COLO829 (cell line): ENCODE data around the gene NACC2.

Experiments
- DNase-seq: peaks from one replicate; pipeline ENCODE4 v3.0.0; 2012; ENCODE audit warnings: low spot score

NACC2 gene

GRCh38 chr9:136055715-136056545, 39.2 kb downstream of the NACC2 start:
- DNase-seq, result no peak

- no peak for DNase-seq
These were observed 40.0 kb downstream of the NACC2 start for GRCh38 chr9:136054798-136055714.

GRCh38 chr9:136054146-136054545, 40.9 kb downstream of the NACC2 start:
- no peak for DNase-seq

DNA sequence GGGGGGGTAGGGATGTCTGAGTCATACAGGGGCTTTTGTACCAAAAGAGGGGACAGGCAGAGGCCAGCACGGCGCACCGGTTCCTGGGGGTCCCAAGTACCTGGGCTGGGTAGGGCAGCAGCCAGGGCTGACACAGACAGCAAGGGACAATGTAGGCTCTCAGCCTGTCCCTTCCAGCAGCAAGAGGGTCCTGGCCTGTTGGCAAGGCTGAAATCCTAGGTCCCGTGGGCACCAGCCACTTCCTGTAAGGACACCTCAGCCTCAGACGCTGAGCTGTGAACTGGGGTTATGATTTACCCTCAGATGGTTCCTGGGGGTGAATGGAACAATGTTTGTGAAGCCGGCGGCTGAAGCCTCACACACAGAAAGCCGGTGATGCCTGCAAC, 41.3 kb downstream of the NACC2 start:
- no peak for DNase-seq

DNA sequence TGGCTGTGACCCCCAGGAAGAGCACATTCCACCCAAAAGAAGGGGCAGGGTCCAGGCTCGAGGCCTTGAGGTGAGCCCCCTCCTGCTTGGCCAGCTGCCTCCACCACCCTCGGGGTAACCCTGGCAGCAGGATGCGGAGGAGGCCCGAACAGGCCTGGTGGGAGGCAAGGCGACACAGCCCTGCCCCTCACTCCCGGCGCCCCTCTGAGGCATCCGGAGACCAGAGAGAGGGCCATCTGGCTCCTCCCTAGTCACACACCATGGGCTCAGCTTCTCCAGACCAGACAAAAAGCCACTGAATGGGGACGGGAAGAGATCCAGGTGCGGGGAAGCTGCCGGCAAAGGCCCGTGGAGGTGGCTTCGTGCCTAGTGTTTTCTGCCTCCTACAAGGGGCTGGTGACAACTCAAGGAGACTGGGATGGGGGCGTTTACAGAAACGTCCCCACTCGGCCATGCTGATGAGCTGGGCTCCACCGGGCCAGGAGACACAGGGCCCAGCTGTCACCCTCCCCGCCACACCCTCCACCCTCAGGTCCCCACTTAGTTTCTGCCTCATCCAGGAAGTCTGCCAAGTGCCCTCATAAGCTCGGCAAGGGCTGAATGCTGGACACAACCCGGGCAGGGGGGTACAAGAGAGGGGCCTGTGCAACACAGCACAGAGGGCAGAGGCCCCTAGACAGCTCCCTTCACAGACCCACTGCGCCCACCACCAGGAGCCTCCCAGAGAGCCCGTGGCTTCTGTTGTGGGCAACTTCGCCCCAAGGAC, 41.9 kb downstream of the NACC2 start:
- no peak for DNase-seq

- peak; percentile 51 for DNase-seq
These were observed 42.6 kb downstream of the NACC2 start for GRCh38 chr9:136052472-136052880.

DNA sequence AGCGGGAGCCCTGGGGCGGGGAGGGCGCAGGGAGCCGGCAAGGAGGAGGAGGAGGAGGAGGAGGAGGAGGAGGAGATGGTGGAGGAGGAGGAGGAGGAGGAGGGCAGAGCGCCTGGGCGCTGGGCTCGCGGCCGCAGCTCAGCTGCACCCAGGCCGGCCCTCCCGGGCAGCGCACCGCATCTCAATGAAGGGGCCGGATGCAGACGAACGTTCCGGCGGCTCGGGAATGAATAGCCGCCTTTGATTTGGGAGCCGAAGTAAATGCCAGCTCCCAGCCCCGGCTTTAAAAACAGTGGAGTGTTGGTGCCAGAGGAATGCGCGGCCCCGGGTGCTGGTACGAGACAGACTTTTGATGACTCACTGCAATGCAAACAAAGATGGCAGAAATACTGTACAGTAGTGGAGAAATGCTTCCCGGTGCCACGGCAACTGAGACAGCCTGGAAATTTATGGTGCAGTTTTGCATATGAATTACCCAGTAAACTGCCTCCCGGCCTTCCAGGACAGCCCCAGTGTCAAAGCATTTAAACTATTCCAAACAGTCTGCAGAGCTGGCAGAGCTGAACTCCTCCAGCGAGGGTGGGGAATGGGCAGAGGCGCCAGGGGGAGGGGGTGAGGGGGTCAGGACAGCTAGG, 43.1 kb downstream of the NACC2 start:
- peak; percentile 93 for DNase-seq

GRCh38 chr9:136051453-136051836, 43.6 kb downstream of the NACC2 start:
- peak; percentile 35 for DNase-seq

DNA sequence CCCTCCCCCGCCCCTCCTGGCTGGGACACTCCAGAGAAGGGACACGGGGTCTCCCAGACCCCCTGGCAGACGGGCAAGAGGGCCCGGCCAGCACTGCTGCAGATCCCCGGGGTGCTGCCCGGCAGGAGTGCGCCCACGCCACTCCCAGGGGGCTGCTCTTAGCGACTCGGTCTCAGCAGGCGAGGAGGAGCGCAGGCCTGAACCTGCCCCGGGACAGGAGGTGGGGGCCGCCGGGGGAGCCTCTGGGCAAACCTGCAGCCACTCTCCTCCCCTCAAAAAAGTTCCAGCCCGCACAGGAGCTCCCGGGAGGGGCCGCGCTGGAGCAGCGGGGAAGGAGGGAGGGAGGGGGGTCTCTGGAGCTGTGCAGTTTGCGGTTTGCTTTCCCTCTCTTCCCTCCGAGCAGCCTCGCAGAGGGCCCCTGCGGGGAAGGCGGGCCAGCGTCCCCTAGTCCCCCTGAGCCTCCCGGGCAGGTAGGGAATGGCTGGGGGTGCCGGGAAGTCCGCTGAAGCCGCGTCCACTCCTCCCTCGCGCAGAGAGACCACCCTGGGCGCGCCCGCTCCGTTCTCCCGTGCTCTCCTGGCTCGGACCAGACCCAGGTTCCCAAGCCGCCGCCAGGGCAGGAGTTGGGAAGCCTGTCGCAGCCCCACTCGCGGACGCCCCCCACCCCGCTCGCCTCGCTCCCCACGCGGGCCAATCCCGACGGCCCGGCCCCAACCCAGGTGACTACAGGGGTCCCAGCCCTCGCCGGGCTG, 44.2 kb downstream of the NACC2 start:
- DNase-seq, result no peak

DNA sequence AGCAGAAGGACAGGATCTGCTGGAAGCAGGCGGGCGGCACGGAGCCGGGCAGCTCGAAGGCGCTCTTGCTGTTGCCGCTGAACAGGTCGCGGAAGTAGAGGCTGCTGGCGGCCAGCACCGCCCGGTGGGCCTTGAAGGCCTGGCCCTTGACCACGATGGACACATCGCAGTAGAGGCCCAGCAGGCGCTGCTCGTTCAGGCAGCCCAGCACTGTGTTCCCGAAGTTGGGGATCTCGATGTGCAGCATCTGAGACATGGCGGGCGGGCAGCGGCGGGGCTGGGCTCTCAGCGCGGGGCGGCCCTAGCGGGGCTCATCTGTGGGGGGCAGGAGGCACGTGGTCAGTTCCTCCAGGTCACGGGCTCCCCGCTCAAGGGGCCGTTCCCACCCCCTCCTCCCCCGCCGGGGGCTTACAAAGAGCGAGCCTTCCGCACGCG, 44.8 kb downstream of the NACC2 start:
- DNase-seq, result no peak

- no peak for DNase-seq
These were observed 45.4 kb downstream of the NACC2 start for GRCh38 chr9:136049491-136050265.

DNA sequence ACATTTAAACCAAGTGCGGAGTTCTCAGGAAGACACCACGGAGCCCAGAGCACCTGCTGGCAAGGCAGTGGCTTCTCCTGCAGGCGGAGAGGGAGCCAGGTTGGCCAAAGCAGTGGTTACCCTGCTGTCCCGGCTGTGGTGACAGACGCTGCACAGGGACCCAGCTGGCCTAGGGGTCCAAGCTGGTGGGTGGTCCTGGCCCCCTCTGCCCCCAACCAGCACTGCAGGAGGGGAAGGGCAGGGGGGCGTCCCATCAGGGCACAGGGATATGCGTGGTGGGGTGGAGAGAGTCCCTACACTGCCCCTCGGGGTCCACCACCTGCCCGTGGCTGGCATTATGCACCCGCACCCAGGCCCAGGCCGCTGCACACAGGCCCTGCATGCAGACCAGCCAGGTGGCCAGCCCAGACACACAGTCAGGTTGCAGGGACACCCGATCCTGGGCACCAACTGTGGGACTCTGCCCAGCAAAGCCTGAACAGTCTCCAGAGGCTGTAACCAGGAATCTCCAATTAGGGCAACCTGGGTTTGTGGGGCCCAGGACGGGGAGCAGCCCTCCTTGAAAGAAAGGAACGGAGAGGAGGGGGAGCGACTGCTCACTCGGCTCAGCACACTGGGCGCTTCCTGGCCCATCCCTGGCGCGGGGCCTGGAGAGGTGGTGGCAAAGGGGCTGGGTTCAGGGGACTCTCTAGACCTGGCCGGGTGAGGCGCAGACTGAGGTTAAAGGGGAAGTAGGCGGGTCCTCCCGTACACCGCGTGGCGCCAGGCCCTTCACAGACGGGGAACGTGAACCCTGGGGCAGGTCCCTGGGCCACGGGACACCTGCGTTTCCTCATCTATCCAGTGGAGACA, 46.3 kb downstream of the NACC2 start:
- no peak for DNase-seq

DNA sequence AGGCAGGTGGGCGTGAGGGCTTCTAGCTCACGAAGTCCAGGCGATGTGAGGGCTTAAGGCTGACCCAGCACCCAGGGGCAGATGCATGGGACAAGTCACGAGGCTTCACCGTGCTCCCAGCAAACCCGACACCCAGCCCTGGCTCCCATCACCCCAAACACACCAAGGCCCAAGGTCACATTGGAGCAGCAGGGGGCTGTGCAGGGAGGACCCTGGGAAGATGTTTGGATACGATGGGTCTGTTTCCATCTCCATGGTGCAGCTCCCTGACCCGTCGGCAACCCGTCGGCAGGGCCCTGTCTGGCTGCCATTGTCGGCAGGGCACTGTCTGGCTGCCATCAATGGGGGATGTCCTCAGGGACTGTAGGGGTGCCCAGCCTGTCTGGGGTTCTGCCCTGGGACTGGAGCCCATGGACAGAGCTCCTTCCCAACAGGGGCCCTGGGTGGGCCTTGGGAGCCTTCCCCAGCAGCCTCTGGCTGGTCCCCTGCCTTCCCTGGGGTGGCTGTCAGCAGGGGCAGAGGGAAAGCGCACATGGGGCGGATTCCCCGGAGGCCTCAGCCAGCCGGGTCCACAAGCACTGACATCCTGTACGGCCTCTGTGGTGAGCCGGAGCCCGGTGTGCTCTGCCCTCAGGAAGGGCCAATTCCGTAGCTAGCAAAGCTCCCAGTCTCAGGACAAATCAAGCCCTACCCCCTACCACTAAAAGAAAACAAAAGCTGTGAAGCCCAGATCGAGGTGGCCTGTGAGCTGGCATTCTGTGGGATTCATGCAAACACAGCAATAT, 47.1 kb downstream of the NACC2 start:
- no peak for DNase-seq

DNA sequence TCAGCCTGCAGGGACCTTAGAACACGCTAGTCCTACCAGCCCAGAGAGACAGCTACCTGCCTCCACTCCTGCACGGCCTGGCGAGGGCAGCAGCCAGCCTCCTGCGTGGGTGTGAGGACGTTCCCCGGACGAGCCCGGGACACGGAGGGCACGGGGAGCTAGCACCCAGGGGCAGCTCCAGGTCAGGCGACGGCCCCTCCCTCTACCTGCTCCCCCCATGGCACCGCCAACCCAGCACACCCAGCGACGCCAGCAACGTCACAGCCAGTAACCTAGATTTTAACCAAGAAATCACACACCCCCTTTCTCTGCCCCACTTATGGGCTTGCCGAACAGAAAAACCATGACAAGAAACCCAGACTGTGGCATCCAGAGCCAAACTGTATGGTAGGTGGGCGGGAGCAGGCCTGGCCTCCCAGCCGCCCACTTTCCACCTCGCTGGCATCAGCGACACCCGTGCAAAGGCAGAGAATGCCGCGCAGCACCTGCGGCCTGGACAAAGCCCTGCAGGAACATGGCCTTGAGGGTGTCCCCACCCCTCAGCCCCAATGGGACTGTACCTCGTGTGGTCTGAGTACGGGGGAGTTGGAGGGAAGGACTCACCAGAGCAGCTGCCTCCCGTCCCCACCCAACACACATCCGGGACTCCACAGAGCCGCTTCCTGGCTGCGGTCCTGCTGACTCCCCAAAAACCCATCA, 47.9 kb downstream of the NACC2 start:
- DNase-seq, result no peak

DNA sequence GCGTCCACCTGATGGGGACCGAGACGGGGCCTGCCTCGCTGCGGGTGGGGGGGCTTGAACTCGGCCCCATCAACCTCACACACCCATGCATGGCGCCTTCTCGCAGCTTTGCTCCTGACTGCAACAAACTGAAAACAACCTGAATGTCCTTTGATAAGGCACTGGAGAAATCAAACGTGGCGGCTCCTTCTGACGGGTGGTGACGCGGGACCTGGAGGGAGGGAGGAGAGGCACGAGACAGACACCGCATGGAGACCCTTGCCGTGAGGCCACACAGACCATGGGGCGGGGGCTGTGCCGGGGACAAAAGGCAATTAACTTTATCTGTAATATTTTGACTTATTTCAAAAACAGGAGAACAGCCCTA, 48.6 kb downstream of the NACC2 start:
- DNase-seq, result no peak

DNA sequence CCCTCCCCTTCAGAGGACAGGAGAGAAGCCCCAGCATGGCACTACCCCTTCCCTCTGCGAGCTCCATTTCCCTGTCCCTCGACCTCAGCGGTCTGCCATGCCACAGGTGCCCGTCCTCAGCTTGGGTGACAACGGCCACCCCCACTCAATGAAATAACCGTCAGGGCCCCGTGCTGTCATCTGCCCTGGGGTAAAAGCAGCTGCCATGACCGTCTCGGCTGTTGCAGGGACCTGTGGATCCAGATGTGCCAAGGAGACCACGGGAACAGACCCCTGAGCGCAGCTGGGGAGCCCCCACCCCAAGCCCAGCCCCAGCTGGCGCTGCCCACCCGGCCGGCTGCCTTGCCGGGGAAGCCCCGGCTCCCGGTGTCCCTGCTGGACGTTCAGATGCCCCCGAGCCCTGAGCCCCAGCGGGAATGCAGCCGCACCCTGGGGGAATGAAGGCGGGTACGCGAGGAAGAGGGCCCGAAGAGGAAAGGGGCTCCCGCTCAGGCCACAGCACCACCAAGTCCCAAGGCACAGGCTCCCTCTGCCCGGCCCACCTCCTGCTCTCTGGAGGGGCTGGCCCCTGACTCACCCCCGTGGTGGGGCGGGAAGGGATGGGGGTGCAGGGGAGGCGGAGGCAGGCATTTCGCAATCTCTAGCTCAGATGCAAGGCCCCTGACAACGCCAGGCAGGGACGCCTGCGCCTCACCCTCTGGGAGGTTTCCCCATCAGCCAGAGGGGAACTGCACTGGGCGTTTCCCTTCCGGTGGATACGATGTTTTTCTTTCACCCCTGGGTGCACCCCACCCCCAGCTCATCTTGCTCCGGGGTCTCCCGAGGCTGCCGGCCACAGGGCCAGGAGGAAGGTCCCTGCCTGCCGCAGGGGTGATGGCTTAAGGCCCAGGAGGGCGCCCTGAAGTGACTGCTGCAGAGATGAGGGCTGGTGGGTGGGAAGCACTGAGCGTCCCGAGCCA, 49.2 kb downstream of the NACC2 start:
- no peak for DNase-seq
